ENCODE results near the gene PLB1. TPM values are rescaled to one million over a fixed set of nuclear protein-coding genes. Genes with fewer than 3 reads are reported as not detected.

The PLB1 gene
- total and polyA plus RNA-seq, 2 experiments from 2014 or later = 0.06 to 0.21 TPM

DNA sequence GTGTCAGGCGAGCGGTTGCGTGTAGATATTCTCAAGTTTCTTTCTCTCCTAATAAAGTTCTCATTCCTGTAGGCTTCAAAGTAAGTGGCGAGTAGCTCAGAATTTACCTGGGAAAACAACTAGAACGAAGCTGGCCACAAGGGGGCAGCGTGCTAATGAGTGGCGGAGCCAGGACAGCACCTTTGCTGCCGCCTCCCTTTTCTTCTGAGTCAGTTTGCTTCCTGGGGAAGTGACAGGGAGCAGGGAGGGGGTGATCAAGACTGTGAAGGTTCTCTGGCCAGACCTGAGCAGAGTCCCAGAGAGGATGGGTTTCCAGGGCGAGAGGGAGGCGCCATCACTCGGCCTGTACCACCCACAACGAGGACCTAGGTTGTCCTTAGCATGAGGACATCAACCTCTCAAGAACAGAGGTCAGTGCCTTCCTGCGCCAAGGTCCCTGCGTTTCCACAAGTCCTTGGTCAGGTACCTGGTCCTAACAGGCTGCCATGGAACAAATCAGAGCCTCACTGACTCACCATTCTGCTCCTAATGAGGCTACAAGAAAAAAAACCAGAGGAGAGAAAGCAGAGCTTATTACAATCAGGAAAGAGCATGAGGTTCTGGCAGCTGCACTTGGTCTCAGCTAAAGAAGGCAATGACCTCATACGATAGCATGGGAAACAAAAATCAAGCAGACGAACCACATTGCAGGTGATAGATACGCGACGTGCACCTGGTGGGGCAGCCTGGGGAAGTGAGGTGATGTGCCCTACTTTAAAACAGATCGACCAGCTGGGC lies 98.7 kb downstream of the PLB1 start:
- H3K4me1 Mint-ChIP-seq = peaks cover 32% of the 10 kb centered on the region
- Histone ChIP-seq H3K9me2 (ENCODE audit: insufficient read depth) (no peaks in the 10 kb centered on the region), H3K36me3 (ENCODE audit: insufficient read depth) (no peaks in the 10 kb centered on the region), H4K20me1 (replicated peaks; ENCODE audit: insufficient read depth) (no peaks in the 10 kb centered on the region), H2AFZ (peak overlapping the region; percentile 89), H3K27ac (ENCODE audit: low read depth) (no peak overlapping the region), H3K4me2 (0 out of 2 replicates have a peak overlapping the region, but pooled peaks have one; percentile 44), H3K4me1 (ENCODE audit: insufficient read depth) (peaks cover 4% of the 10 kb centered on the region), H3K79me2 (replicated peaks; ENCODE audit: insufficient read depth) (no peaks in the 10 kb centered on the region), H3F3A (replicated peaks; ENCODE audit: low read depth) (no peaks in the 10 kb centered on the region), H3K4me3 (no peak overlapping the region), H3K27me3 (ENCODE audit: insufficient read depth) (no peaks in the 10 kb centered on the region)
- no peaks in the 10 kb centered on the region for H3K9me3 Mint-ChIP-seq
- H3K27ac Mint-ChIP-seq = no peak overlapping the region
- H3K4me3 Mint-ChIP-seq = no peak overlapping the region; the same call in 2 of the 3 replicates
- H3K36me3 Mint-ChIP-seq (ENCODE audit: low read depth) = no peaks in the 10 kb centered on the region
- peaks cover 10% of the 10 kb centered on the region for H3K27me3 Mint-ChIP-seq (ENCODE audit: insufficient read depth, low read depth, poor library complexity)
- peak; percentile 89 for ATAC-seq
- peak; percentile 95 for DNase-seq (ENCODE audit: low spot score)
- TF ChIP-seq, protein P1, sequence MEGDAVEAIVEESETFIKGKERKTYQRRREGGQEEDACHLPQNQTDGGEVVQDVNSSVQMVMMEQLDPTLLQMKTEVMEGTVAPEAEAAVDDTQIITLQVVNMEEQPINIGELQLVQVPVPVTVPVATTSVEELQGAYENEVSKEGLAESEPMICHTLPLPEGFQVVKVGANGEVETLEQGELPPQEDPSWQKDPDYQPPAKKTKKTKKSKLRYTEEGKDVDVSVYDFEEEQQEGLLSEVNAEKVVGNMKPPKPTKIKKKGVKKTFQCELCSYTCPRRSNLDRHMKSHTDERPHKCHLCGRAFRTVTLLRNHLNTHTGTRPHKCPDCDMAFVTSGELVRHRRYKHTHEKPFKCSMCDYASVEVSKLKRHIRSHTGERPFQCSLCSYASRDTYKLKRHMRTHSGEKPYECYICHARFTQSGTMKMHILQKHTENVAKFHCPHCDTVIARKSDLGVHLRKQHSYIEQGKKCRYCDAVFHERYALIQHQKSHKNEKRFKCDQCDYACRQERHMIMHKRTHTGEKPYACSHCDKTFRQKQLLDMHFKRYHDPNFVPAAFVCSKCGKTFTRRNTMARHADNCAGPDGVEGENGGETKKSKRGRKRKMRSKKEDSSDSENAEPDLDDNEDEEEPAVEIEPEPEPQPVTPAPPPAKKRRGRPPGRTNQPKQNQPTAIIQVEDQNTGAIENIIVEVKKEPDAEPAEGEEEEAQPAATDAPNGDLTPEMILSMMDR (conservative IDR thresholded peaks at IDR 0.05; ENCODE audit: low read depth in 2 of 2) = peak; percentile 80 to 87
- TF ChIP-seq, protein P2, sequence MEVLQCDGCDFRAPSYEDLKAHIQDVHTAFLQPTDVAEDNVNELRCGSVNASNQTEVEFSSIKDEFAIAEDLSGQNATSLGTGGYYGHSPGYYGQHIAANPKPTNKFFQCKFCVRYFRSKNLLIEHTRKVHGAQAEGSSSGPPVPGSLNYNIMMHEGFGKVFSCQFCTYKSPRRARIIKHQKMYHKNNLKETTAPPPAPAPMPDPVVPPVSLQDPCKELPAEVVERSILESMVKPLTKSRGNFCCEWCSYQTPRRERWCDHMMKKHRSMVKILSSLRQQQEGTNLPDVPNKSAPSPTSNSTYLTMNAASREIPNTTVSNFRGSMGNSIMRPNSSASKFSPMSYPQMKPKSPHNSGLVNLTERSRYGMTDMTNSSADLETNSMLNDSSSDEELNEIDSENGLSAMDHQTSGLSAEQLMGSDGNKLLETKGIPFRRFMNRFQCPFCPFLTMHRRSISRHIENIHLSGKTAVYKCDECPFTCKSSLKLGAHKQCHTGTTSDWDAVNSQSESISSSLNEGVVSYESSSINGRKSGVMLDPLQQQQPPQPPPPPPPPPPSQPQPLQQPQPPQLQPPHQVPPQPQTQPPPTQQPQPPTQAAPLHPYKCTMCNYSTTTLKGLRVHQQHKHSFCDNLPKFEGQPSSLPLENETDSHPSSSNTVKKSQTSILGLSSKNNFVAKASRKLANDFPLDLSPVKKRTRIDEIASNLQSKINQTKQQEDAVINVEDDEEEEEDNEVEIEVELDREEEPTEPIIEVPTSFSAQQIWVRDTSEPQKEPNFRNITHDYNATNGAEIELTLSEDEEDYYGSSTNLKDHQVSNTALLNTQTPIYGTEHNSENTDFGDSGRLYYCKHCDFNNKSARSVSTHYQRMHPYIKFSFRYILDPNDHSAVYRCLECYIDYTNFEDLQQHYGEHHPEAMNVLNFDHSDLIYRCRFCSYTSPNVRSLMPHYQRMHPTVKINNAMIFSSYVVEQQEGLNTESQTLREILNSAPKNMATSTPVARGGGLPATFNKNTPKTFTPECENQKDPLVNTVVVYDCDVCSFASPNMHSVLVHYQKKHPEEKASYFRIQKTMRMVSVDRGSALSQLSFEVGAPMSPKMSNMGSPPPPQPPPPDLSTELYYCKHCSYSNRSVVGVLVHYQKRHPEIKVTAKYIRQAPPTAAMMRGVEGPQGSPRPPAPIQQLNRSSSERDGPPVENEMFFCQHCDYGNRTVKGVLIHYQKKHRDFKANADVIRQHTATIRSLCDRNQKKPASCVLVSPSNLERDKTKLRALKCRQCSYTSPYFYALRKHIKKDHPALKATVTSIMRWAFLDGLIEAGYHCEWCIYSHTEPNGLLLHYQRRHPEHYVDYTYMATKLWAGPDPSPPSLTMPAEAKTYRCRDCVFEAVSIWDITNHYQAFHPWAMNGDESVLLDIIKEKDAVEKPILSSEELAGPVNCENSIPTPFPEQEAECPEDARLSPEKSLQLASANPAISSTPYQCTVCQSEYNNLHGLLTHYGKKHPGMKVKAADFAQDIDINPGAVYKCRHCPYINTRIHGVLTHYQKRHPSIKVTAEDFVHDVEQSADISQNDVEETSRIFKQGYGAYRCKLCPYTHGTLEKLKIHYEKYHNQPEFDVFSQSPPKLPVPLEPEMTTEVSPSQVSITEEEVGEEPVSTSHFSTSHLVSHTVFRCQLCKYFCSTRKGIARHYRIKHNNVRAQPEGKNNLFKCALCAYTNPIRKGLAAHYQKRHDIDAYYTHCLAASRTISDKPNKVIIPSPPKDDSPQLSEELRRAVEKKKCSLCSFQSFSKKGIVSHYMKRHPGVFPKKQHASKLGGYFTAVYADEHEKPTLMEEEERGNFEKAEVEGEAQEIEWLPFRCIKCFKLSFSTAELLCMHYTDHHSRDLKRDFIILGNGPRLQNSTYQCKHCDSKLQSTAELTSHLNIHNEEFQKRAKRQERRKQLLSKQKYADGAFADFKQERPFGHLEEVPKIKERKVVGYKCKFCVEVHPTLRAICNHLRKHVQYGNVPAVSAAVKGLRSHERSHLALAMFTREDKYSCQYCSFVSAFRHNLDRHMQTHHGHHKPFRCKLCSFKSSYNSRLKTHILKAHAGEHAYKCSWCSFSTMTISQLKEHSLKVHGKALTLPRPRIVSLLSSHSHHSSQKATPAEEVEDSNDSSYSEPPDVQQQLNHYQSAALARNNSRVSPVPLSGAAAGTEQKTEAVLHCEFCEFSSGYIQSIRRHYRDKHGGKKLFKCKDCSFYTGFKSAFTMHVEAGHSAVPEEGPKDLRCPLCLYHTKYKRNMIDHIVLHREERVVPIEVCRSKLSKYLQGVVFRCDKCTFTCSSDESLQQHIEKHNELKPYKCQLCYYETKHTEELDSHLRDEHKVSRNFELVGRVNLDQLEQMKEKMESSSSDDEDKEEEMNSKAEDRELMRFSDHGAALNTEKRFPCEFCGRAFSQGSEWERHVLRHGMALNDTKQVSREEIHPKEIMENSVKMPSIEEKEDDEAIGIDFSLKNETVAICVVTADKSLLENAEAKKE (CRISPR knock-in tag; IDR thresholded peaks at IDR 0.05) = peak; percentile 3; the same call in 1 of the 2 replicates
- no peak for TF ChIP-seq EZH2 (IDR thresholded peaks at IDR 0.05; ENCODE audit: low read depth, unreplicated experiment)
